A172 (cell line): ENCODE data around the gene LNPEP. TPM values are rescaled to one million over a fixed set of nuclear protein-coding genes. Genes with fewer than 3 reads are reported as not detected.
A peak's percentile ranks its signal among the peaks of the same experiment; 100 is the strongest.

Experiments
- DNase-seq: peaks from one replicate; pipeline ENCODE4 v3.0.0-alpha.2; 2015; ENCODE audit warnings: low spot score
- total RNA-seq: library from RNA; depleted of rRNA; stranded (reverse); fragments of >200 nt; shearing (Covaris generic); gene quantifications from 2 replicates; pipeline ENCODE4 v1.2.3, GENCODE V29; 2014; rRNA removed

The LNPEP gene
- 25.8 and 30.2 TPM in 2 replicates for total RNA-seq

GRCh38 chr5:96935559-96936430, at the start of gene LNPEP:
TSS of gene LNPEP (plus strand) at chr5:96936080. CDS start at chr5:96936156, 76 bp downstream.
- DNase-seq: peak; percentile 96

GRCh38 chr5:96893342-96893741, 42.5 kb upstream of the LNPEP start:
- DNase-seq: peak; percentile 87

- DNase-seq: no peak
Measured at GRCh38 chr5:96896276-96896675, 39.6 kb upstream of the LNPEP start.

GRCh38 chr5:96896806-96897205, 39.1 kb upstream of the LNPEP start:
- DNase-seq: no peak

- no peak for DNase-seq
Measured at GRCh38 chr5:96901384-96901783, 34.5 kb upstream of the LNPEP start.

GRCh38 chr5:96901841-96902240, 34.0 kb upstream of the LNPEP start:
- DNase-seq: no peak

GRCh38 chr5:96902876-96903275, 33.0 kb upstream of the LNPEP start:
- no peak for DNase-seq

GRCh38 chr5:96903300-96903699, 32.6 kb upstream of the LNPEP start:
- no peak for DNase-seq

GRCh38 chr5:96904054-96904931, 31.6 kb upstream of the LNPEP start:
- no peak for DNase-seq

GRCh38 chr5:96905864-96906263, 30.0 kb upstream of the LNPEP start:
- DNase-seq: no peak

- DNase-seq: no peak
Measured at GRCh38 chr5:96909003-96909402, 26.9 kb upstream of the LNPEP start.

GRCh38 chr5:96909435-96909834, 26.4 kb upstream of the LNPEP start:
- DNase-seq: no peak

- DNase-seq: no peak
Measured at GRCh38 chr5:96911139-96911538, 24.7 kb upstream of the LNPEP start.

- DNase-seq: no peak
Measured at GRCh38 chr5:96913233-96913632, 22.6 kb upstream of the LNPEP start.

- DNase-seq: no peak
Measured at GRCh38 chr5:96919754-96920197, 16.1 kb upstream of the LNPEP start.

- DNase-seq: no peak
Measured at GRCh38 chr5:96920744-96921355, 15.0 kb upstream of the LNPEP start.

GRCh38 chr5:96922499-96923244, 13.2 kb upstream of the LNPEP start:
- DNase-seq: no peak

GRCh38 chr5:96924016-96924443, 11.8 kb upstream of the LNPEP start:
- no peak for DNase-seq

- no peak for DNase-seq
Measured at GRCh38 chr5:96926276-96926675, 9.6 kb upstream of the LNPEP start.

GRCh38 chr5:96927008-96927407, 8.9 kb upstream of the LNPEP start:
- no peak for DNase-seq
